GM18907 (cell line): Measurements from ENCODE around the gene TCERG1L.

Experiments
- ATAC-seq: cut with Tn5 transposase; IDR thresholded peaks from one replicate; pipeline ENCODE4 v1.9.1; 2021; ENCODE audit warnings: mild to moderate bottlenecking, moderate library complexity; ENCODE audit not compliant: unreplicated experiment

The TCERG1L gene

DNA sequence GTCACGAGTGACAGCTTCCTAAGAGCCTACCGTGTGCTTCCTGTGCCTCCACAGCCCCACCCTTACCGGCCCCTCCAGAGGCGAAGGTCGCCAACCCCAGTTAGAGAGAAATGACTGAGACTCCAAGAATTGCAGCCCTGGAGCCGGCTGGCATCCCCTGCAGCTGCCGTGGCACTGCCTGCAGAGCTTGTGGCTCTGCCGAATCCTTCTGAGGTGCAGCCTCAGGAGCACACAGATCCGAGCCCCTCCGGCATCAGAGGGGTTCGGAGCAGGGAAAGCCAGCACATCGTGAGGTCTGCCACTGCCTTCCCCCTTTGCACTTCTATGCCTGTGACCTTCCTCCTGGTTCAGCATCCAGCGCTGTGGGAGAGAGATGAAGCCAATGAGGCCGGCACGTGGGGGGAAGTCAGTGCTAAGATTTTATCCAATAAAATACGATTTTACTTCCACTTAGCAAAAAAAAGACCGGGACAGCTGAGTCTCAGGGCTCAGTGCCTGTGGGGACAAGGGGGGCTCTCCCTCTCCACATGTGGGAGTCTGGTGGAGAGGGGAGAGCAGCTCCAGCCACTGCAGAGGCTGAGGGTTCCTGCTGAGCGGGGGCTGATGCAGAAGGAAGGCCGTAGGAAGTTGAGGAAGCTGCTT lies 80.1 kb downstream of the TCERG1L start:
- no peak for ATAC-seq

DNA sequence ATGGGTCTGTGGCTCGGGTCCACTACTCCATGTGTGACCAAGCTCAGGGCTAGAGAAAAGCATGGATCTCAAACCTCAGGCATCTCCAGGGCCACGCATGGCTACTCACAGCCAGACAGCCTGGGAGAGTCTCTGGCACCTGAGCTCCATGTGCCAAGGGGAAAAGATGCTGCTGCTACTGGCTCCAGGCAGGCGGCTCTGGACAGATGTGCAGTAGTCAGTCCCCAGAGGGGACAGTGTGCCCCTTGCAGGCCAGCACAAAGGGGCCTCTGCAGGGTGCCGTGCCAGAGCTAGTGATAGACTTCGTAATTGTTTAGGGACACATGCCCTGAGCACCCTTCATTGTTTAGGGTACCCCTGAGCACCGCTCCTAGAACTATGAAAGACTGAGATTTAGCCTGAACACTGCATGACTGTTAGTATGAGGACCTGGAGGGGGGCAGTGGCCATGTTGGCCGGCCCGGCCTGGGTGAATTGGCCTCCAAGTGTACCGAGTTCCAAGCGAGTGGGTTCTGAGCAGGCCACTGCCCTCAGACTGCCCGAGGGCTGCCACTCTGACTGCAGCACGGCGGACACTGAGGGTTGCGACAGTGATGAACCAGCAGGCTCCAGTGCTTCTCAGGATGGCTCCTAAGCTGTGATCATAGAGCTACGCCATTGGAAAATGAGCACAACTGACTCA lies 80.7 kb downstream of the TCERG1L start:
- ATAC-seq = no peak

DNA sequence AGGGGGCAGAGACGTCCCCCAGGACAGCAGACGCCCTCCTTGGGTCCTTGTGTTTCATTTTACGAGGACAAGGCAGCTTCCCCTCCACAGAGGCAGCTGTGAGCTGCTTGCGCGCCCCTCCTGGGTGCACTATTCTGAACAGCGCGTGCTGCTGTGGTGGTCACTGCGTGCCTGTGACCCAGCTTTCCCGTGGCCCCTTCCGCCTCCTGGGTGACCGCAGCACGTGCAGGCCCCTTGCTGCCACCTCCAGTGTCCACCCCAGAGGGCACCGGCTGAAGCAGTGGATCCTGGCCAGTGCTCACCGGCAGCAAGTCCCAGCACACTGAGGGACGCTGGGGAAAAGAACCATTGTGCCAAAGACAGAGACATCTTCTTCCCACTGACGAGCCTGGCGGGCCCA lies 81.4 kb downstream of the TCERG1L start:
- no peak for ATAC-seq

DNA sequence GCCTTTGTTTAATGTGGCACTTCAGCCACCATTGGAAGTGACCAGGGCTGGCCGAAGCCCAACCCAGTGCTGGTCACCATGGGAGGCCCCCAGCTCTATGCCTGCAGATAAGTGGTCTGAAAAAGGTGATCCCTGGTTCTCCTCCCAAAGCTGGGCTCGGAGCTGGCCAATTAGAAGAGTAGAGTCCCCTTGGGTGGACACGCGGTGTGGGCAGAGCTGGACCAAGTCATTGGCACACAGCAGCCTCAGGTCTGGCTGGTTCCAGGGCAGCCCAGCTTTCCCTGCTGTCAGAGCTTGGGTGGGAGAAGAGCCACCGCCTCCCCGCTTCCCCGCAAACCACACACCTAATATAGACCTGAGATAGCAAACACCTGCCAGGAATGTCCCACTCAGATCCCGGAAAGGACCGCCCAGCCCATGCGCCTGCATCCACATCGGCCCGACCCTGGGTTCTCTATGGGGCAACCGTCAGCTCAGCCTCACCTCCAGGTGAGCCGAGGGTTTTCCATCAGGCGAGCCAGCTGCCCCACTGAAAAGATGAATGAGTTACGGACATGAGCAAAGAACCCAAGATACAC lies 84.3 kb downstream of the TCERG1L start:
- no peak for ATAC-seq

DNA sequence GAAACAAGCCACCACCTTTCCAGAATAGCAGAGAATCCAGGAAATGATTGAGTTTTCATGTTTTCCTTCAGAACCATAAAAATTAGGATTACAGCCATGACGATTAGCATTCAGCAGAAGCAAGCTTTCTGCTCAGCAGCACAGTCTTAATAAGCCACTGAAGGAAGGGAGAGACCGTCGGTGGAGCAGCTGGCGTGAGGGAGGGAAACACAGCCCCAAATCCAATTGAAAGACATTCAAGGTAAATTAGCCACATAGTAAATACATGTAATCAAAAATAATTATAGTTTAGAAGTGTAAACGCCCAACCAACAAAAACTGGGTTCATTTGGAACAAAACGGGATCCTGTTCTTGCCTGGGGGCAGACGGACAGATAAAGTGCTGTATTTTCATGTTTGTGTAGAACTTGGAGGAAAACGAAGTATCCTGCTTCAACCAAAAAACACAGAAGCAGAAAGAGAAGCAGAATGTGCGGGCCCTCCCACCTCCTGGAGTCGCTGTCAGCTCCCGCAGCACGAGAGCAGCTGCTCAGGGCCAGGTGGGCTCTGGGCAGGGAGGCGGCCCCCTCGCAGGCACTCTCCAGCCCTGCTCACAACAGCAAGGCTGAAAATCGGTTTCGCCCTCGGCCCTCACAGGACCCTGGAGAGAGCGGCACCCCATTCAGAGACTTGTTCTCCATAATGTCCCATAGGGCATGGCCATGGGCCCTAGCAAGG lies 84.9 kb downstream of the TCERG1L start:
- no peak for ATAC-seq

DNA sequence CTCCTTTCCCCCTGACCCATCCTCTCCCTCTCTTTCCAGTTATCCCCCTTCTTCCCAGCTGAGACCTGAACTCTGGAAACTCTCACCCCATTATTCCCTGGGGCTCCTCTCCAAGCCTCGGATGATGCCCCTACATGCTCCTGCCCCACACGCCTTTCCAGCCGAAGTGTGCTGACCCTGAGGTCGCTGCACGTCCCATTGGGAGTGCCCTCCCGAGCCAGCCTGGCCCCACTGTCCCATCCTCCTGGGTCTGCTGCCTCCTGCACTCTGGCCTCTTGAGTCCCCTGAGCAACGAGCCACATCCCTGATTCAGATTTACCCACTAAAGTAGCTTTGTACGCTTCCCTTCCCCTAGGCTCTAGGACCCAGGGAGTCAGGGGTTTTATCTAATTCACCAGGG lies 87.4 kb downstream of the TCERG1L start:
- no peak for ATAC-seq

DNA sequence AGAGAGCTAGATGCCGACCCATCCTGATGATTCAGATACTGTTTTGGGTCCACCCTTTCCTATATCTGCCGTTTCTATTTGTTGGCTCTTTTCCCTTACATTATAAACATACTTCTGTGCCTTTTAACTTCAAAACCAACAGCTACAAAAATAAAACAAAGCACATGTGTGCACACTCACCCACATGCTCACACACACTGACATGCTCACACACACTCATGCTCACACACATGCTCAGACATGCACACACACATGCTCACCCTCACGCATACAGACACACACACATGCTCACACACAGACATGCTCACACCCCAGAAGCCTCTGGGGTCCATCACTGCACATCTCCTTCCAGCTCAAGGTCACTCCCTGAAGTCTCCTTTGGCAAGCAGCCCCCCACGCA lies 88.1 kb downstream of the TCERG1L start:
- no peak for ATAC-seq

DNA sequence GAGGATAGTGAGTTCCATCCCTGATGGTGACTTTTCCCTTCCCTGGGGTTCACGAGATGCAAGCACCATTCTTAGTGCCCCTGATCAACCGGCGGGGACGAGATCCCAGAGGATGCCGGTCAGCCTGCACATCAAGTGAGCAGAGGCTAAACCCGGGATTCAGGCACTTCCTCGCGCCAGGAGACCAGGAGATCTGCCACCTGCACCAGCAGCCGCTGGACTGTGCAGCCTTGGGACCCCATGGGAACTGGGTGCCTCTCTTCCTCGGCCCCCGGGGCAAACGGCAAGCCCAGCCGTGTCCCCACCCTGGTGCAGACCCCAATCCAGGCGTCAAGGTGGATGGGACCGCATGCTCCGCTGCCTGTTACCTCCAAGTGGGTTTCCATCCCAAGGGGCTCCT lies 88.5 kb downstream of the TCERG1L start:
- ATAC-seq = no peak

DNA sequence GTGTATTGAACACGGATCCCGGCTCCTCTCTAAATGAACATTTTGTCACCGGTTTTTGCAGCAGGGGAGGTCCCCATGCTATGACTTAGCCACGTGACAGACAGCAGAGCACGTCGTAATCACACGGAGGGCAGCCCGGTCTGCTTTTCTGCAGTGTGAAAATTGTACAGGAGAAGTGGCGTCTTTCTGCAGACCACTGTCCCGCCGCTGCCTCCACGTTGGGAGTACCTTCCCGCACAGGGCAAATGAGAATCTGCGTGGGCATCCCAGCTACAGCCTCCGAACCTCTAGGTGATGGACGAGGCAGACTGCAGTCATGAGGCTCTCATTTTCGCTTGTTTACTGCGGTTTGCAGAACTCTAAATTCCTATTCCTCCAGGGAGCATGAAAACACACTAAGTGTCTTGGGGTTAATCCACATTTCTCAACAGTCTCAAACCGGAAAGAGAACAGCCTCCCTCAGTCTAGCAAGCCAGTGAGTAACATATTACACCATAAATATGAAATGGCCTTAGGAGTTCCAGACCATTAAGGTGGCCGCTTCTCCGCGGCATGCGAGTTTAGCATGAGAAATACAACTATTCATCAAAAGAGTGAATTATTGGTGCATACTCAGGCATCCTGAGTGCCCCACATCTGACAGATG lies 89.8 kb downstream of the TCERG1L start:
- no peak for ATAC-seq

DNA sequence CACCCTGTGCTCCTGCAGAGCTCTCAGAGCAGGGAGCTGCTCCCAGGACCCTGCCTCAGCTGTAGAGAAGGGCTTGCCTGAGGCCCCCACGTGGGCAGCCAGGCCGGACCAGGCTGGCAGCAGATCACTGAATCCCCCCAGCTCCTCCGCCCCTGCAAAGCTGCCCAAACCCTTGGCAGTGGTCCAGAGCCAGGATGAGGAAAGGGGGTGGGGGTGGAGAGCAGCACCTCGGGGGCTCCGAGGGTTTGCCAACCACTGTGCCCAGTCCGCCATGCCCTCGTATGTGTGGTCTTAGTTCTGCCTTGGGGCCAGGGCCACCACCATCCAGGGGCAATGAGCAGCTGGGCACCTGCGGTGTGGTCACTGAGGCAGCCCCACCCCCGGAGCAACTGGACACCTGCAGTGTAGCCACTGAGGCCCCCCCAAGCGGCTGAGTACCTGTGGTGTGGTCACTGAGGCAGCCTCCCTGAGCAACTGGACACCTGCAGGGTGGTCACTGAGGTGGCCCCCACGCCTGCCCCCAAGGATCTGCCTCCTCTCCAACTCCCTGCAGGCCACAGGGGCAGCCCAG lies 90.8 kb downstream of the TCERG1L start:
- no peak for ATAC-seq

DNA sequence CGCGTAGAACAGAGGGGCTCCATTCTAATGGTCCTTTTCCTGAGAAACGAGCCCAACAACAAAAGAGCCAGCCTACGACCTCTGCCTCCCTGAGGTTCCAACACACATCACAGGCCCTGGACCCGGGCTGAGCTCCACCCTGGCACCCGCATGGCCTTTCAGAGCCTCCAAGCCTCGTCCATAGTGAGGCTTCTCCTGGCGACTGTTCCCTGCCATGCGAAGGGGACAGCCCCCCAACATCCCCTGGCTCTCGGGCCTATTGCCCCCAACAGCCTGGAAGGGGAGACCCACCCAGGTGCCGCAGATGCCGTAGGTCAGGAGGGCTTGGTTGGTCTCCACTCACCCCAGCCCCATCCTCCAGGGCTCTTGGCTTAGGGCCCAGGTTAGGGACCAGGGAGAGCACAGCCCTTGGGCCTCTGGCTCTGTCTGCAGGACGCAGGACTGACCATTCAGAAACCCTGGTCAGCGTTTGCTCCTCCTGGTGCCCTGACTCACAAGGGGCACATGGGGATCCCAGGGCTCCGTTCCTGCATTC lies 91.5 kb downstream of the TCERG1L start:
- no peak for ATAC-seq

DNA sequence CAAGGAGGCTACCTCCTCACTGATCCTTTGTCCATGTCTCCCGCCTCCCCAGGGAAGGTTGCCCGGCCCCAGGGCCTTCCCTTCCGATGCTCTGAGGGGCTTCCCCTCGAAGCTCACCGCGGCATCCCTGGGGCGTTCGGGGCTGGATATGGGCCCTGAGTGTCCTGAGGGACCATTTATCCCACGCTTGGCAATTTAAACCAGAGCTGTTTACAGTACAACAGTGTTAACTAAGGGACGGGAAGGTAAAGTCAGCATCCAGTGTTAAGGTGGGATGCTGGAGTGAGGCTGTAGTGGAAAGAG lies 92.0 kb downstream of the TCERG1L start:
- ATAC-seq = no peak

DNA sequence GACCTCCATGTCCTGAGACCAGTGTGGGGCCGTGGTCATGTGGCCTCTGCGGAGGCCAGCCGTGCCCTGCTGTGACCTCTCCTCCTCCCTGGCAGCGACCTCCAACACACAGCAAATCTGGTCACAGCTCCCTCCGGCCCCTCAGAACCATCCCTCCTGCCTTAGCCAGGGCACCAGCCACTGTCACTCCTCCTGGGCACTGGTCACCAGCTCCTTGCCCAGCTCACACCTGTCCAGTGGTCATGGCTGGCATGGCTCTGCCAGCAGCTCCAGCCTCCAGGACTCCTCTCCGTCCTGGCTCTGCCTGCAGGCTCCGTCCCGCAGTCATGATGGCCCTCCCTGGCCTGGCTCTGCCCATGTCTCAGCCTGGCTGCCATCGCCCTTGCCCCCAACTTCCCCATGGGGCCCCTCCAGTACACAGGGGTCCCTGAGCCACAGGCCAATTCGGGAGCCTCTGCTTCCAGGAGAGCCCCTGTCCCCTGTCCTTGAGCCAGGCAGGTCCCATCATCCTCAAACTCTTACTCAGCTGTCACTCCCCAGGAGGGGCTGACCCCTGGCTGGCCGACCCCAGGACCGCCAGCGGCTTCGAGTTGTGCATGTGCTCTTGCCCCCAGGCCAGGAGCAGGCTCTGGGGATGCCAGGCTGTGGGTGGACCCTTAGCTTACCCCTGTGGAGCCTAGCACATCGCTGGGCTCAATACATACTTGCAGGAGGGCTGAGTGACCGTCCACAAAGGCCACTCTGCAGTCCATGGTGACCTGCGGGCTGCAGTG lies 92.5 kb downstream of the TCERG1L start:
- no peak for ATAC-seq

DNA sequence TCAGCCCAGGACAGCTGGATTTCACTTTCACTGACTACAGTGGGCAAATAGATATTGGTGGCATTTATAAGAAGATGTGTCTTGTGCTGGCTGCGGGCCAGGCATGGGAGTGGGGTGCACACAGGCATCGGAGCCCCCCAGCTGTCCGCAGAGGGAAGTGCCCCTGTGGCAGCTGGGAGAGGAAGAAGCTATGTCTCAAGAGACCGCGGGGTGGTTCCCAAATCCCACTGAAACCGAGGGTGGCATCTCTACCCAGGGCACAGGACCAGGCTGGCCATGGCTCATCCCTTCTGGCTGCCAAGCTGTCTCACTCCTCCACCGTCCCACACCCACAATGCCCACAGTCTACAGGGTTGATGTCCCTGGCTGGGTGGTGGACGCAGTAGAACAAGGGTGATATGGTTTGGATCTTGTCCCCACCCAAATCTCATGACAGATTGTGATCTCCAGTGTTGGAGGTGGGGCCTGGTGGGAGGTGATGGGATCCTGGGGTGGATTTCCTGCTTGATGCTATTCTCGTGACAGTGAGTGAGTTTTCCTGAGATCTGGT lies 94.8 kb downstream of the TCERG1L start:
- ATAC-seq = no peak

DNA sequence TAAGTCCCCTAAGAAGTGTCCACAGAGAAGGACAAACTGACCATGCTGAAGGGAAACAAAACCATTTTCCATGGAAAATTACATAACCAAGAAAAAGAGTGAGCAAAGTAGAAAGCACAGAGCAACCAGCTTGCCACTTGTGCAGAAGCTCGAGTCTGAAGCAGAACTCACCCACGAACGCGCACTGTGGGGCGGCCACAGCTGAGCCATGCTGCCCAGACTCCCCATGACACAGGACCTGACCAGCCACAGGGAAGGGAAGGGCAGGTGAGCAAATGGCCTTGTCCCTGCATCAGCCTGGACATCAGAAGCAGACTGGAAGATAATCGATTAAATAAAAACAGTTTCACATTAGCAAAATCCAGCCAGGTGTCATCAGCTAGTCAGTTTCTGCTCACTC lies 95.7 kb downstream of the TCERG1L start:
- ATAC-seq = no peak

DNA sequence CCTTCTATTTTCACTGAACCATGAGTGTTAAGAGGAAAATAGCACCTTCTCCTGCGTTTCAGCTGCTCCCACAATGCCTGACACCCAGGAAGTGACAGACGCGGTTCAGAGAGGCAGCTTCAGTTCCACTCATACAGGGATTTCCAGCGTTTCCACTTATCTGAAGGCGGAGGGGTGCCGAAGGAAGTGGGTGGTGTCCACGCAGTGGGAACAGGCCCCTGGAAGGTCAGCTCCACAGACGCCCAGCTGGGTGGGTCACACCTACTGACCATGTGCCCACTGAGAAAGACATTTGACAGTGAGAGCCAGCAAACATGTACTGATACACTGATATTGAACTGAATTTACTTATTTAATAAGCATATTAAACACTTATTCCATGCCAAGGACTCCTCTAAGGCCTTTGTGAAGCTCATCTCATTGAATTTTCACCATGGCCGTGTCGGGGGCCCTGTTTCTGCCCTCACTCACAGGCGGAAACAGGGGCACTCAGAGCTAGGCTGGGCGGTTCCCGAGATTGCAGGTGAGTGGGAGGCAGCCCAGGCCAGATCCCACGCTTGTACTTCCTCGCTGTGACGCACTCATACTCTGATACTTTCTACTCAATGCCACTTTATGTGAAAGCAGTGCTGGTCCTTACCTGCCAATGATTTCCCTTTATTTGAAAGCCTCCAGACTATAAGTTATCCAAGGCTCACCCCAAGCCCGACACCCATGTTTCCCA lies 96.8 kb downstream of the TCERG1L start:
- no peak for ATAC-seq

DNA sequence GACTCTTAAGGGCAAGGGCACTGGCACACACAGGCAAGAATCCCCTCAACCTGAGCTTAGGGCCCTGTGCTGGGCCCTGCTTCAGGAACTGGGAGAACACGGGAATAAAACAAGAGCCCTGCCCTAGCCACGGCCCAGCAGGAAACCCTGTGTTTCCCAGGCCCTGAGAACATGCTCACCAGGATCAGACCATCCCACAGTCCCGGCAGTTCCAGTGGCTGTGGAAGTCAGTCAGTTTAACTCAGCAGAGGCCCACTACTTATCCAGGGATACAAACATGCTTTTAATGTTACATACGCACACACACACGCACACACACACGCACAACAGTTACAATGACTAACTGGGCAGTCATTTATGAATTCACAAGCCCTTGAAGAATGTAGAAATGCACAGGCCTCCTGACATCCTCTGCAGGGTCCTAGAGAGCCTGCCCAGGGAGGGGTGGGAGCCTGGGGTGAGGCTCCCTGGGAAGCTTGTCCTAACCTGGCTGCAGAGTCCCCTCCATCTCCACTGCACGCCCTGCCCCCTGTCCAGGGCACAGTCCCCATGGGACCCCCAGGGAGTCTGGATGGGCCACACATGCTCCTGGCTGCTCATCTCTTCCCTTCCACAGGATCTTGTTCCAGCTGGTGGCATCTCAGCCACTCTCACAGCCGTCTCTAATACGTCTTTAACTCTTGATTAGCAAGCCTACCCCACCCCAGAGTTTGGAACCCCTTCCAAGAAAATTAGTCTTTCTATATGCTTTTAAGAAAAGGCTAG lies 97.6 kb downstream of the TCERG1L start:
- ATAC-seq = no peak

DNA sequence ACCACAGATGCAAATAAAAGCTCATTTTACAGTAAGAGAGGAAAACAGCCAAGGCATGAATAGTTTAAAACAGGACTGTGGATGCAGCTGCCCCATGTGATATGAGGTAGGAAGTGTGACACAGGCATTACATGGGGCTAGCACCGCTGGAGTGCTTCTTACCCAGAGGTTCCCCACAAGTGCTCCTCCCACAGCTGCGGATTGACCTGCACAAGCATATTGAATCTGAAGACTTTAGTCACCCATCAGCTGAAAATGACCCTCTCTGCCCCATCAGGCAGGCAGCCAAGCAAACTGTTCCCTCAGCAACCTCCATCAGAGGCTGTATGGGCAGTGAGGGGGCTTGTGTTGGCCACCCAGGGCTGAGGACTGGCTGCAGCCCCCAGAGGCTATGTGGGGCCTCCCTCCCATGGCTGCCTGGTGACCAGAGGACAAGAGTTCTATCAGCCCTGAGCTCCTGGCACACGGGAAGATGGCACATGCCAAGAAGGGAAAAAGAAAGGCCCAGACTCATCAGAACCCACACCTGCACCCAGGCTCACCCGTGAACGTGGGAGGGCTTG lies 98.7 kb downstream of the TCERG1L start:
- no peak for ATAC-seq
